OCI-LY3 (cell line): ENCODE results near the gene RBMS3.

Experiments
- CTCF ChIP-seq: fragments of 200-600, 300-600 bp; sonication (generic); IDR thresholded peaks from 2 replicates; pipeline ENCODE4 v1.5.1; 2014; ENCODE audit warnings: antibody characterized with exemption, low read length, low read depth
- EZH2phosphoT487 ChIP-seq: fragments of 200-600 bp; shearing (Covaris generic); IDR thresholded peaks from 2 replicates; pipeline ENCODE4 v1.6.1; 2018; ENCODE audit warnings: antibody characterized with exemption, mixed run types, low read depth

- TF ChIP-seq CTCF, result no peak
- no peak for TF ChIP-seq EZH2phosphoT487
Measured at GRCh38 chr3:29627136-29628117, 346.6 kb downstream of the RBMS3 start.
